ENCODE measurements around the gene CD300E. TPM values are rescaled to one million over a fixed set of nuclear protein-coding genes. Genes with fewer than 3 reads are reported as not detected.

The CD300E gene
- polyA plus RNA-seq, 1 donor (not counting 4 experiments of a cell fraction or from before 2014, with no cell fraction given), result not detected

DNA sequence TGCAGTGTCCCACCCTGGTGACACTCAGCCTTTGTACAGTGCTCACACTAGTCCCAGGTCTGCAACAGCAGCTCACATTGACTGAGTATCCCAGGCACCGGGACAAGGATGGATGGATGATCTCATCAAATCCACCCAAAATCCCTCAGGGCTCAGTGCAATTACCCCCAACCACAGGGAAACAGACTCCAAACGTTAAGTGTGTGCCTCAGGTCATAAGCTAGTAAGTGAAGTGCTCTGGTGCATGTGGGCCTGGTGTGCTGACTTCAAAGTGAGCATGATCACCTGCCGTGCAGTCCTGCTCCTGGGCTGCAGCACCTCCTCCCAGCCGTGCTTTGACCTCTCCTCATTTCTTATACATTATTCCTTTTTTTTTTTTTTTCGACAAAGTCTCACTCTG is 31.2 kb upstream of the CD300E start:
- Histone ChIP-seq H3K9me3 (ENCODE audit: control insufficient read depth, low read depth, low read length) (no peaks in the 10 kb centered on the region), H3K36me3 (ENCODE audit: control insufficient read depth in 2 of 2, extremely low read depth in 1 of 2, insufficient read depth in 2 of 2, low read length in 2 of 2) (no peaks in the 10 kb centered on the region), H4K20me1 (ENCODE audit: control insufficient read depth, extremely low read depth, insufficient read depth, low read length) (no peaks in the 10 kb centered on the region), H3K4me1 (ENCODE audit: control insufficient read depth, extremely low read depth, insufficient read depth, low read length) (no peaks in the 10 kb centered on the region), H3K4me3 (ENCODE audit: control insufficient read depth in 2 of 3, extremely low read depth in 1 of 3, insufficient read depth in 2 of 3, low read depth in 1 of 3, low read length in 3 of 3) (no peak overlapping the region), H3K9ac (ENCODE audit: control insufficient read depth, extremely low read depth, insufficient read depth, low read length) (no peak overlapping the region), H3K27ac (ENCODE audit: control insufficient read depth, insufficient read depth, low read length) (no peak overlapping the region), H3K79me2 (ENCODE audit: control insufficient read depth, insufficient read depth, low read length) (no peaks in the 10 kb centered on the region), H3K9me1 (ENCODE audit: control insufficient read depth, extremely low read depth, insufficient read depth, low read length) (no peaks in the 10 kb centered on the region), H2AFZ (ENCODE audit: control insufficient read depth, low read length) (no peak overlapping the region), H3K27me3 (ENCODE audit: control insufficient read depth, extremely low read depth, insufficient read depth, low read length) (peaks cover 13% of the 10 kb centered on the region), H3K4me2 (ENCODE audit: control insufficient read depth, extremely low read depth, insufficient read depth, low read depth, low read length) (no peak overlapping the region)
- dilution Hi-C loops (cut with MboI; ENCODE audit: extremely low pct_ligation_motif_present, low sequenced_read_pairs), result no loop called here
- DNase-seq (ENCODE audit: low read depth, low spot score), result no peak
- no peak for FAIRE-seq
- TF ChIP-seq EZH2 (IDR thresholded peaks at IDR 0.05; ENCODE audit: low read length), result no peak
- TF ChIP-seq, protein P1, sequence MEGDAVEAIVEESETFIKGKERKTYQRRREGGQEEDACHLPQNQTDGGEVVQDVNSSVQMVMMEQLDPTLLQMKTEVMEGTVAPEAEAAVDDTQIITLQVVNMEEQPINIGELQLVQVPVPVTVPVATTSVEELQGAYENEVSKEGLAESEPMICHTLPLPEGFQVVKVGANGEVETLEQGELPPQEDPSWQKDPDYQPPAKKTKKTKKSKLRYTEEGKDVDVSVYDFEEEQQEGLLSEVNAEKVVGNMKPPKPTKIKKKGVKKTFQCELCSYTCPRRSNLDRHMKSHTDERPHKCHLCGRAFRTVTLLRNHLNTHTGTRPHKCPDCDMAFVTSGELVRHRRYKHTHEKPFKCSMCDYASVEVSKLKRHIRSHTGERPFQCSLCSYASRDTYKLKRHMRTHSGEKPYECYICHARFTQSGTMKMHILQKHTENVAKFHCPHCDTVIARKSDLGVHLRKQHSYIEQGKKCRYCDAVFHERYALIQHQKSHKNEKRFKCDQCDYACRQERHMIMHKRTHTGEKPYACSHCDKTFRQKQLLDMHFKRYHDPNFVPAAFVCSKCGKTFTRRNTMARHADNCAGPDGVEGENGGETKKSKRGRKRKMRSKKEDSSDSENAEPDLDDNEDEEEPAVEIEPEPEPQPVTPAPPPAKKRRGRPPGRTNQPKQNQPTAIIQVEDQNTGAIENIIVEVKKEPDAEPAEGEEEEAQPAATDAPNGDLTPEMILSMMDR (optimal IDR thresholded peaks at IDR 0.05 in 1 of 3, IDR thresholded peaks at IDR 0.05 in 1 of 3, conservative IDR thresholded peaks at IDR 0.05 in 1 of 3; ENCODE audit: extremely low read depth in 1 of 3, insufficient read depth in 2 of 3, low read length in 3 of 3), result no peak

DNA sequence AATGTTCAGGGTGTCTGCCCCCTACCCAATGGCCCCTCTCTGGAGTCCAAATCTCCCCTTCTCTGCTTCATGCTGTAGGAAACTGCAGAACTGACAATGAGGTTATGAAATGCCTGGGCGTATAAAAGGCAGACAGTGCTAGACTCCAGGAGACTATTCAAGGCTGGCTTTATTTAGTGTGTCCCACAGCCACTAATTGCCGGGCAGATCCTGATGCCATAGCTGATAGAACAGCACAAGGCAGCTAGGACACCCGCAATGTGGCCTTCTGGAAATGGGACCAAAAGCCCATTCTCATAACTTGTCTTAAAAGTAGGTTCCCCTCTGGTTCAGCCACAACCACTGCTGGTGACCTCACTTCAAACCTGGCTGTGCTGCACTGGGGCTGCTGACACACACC is 28.5 kb upstream of the CD300E start:
- dilution Hi-C loops (cut with MboI; ENCODE audit: extremely low pct_ligation_motif_present, low sequenced_read_pairs), result no loop called here
- H3K27me3 ChIP-seq (ENCODE audit: control insufficient read depth, extremely low read depth, insufficient read depth, low read length), result peaks cover 18% of the 10 kb centered on the region
- no peak for FAIRE-seq

More for the DNA sequence above, 28.5 kb upstream of the CD300E start:
- Histone ChIP-seq H3K4me1 (ENCODE audit: control insufficient read depth, extremely low read depth, insufficient read depth, low read length) (no peaks in the 10 kb centered on the region), H4K20me1 (ENCODE audit: control insufficient read depth, extremely low read depth, insufficient read depth, low read length) (no peaks in the 10 kb centered on the region), H3K27ac (ENCODE audit: control insufficient read depth, insufficient read depth, low read length) (no peak overlapping the region), H3K9ac (ENCODE audit: control insufficient read depth, extremely low read depth, insufficient read depth, low read length) (no peak overlapping the region), H2AFZ (ENCODE audit: control insufficient read depth, low read length) (no peak overlapping the region), H3K79me2 (ENCODE audit: control insufficient read depth, insufficient read depth, low read length) (no peaks in the 10 kb centered on the region), H3K9me3 (ENCODE audit: control insufficient read depth, low read depth, low read length) (no peaks in the 10 kb centered on the region), H3K9me1 (ENCODE audit: control insufficient read depth, extremely low read depth, insufficient read depth, low read length) (no peaks in the 10 kb centered on the region), H3K4me3 (ENCODE audit: control insufficient read depth in 2 of 3, extremely low read depth in 1 of 3, insufficient read depth in 2 of 3, low read depth in 1 of 3, low read length in 3 of 3) (no peak overlapping the region), H3K4me2 (ENCODE audit: control insufficient read depth, extremely low read depth, insufficient read depth, low read depth, low read length) (no peak overlapping the region), H3K36me3 (ENCODE audit: control insufficient read depth in 2 of 2, extremely low read depth in 1 of 2, insufficient read depth in 2 of 2, low read length in 2 of 2) (no peaks in the 10 kb centered on the region)
- TF ChIP-seq EZH2 (IDR thresholded peaks at IDR 0.05; ENCODE audit: low read length), result no peak
- TF ChIP-seq, protein P1 (optimal IDR thresholded peaks at IDR 0.05 in 1 of 3, IDR thresholded peaks at IDR 0.05 in 1 of 3, conservative IDR thresholded peaks at IDR 0.05 in 1 of 3; ENCODE audit: extremely low read depth in 1 of 3, insufficient read depth in 2 of 3, low read length in 3 of 3), result no peak
- no peak for DNase-seq (ENCODE audit: low read depth, low spot score)

Measured in keratinocyte (primary cell).